Spleen (tissue), 11 donors: ENCODE data around the gene LPP. TPM values are rescaled to one million over a fixed set of nuclear protein-coding genes. Genes with fewer than 3 reads are reported as not detected.

Experiments used
- DNase-seq: peaks from one replicate; pipeline ENCODE4 v3.0.0-alpha.2; 2020
- H3K27ac ChIP-seq, 8 donors: fragments of 200-600 bp; sonication (generic) in 7 of 8; 1 replicate in 4 of 8; 2 replicates in 4 of 8; pipeline versions ENCODE4 v1.5.0 to v1.8.0; 2016 to 2021; ENCODE audit warnings: inconsistent platforms in 4 of 8, mild to moderate bottlenecking in 4 of 8, moderate library complexity in 1 of 8
- H3K27me3 ChIP-seq, 7 donors: fragments of 200-600 bp; sonication (generic) in 6 of 7; replicated peaks in 1 of 7; 1 replicate in 4 of 7; 2 replicates in 3 of 7; pipeline versions ENCODE4 v1.5.0 to v1.8.0; 2016 to 2021; ENCODE audit warnings: inconsistent platforms in 3 of 7, mild to moderate bottlenecking in 1 of 7
- H3K36me3 ChIP-seq, 6 donors: fragments of 200-600 bp; sonication (generic) in 5 of 6; 1 replicate in 4 of 6; 2 replicates in 2 of 6; pipeline versions ENCODE4 v1.5.0 to v1.8.0; 2016 to 2021; ENCODE audit warnings: inconsistent platforms in 2 of 6
- H3K4me1 ChIP-seq, 6 donors: fragments of 200-600 bp; sonication (generic) in 5 of 6; 1 replicate in 3 of 6; 2 replicates in 3 of 6; pipeline versions ENCODE4 v1.5.0 to v1.8.0; 2016 to 2021; ENCODE audit warnings: inconsistent platforms in 3 of 6
- H3K4me3 ChIP-seq, 8 donors: fragments of 200-600 bp; sonication (generic) in 7 of 8; 1 replicate in 4 of 8; 2 replicates in 4 of 8; pipeline versions ENCODE4 v1.5.0 to v1.8.0; 2016 to 2021; ENCODE audit warnings: inconsistent platforms in 4 of 8, mild to moderate bottlenecking in 4 of 8, moderate library complexity in 2 of 8
- H3K9me3 ChIP-seq, 8 donors: fragments of 200-600 bp; sonication (generic) in 7 of 8; 1 replicate in 4 of 8; 2 replicates in 4 of 8; pipeline versions ENCODE4 v1.5.0 to v1.8.0; 2016 to 2021; ENCODE audit warnings: inconsistent platforms in 4 of 8
- POLR2A ChIP-seq, 3 donors: fragments of 450-650 bp; IDR thresholded peaks; one replicate each; pipeline ENCODE4 v1.5.1; 2017; ENCODE audit warnings: antibody characterized with exemption in 3 of 3, mild to moderate bottlenecking in 1 of 3
- POLR2AphosphoS5 ChIP-seq, 3 donors: sonication (generic); formaldehyde crosslinking; IDR thresholded peaks; one replicate each; pipeline ENCODE4 v1.5.1; 2017; ENCODE audit warnings: antibody characterized with exemption in 3 of 3
- WGBS, 5 donors: extraction: QIAGEN DNeasy Blood & Tissue Kit in 3 of 5; methylation state at CpG; one replicate each; pipeline versions ENCODE4 v1.1.5 to v1.1.7; 2013 to 2018; 5-methylcytosine and 5-hydroxymethylcytosine counted together
- intact Hi-C: fragments of 100-400 bp; cut with DNase I; formaldehyde crosslinking; loops from one replicate; pipeline ENCODE4 v1.15.0; 2023; ENCODE audit warnings: low total_unique reads
- polyA plus RNA-seq, 3 donors: library from polyadenylated mRNA; stranded (reverse); fragments of 200-250 nt; gene quantifications; one replicate each; pipeline ENCODE4 v1.2.1, GENCODE V29; 2013
- total RNA-seq, 7 donors: library from RNA; depleted of rRNA in 3 of 7; stranded (reverse); fragments of >200 nt in 3 of 7; fragmentation: NEBNext Ultra II Directional in 4 of 7; extraction: Animal tissue kit (Norgen Biotek cat#: 25700) in 4 of 7; gene quantifications; one replicate each; pipeline versions ENCODE4 v1.1.0 to v1.2.1, GENCODE V29; 2016 to 2021
- TF ChIP-seq, protein P1 (sequence below), 11 experiments: fragments of 200-600 bp in 7 of 11; fragments of 450-650 bp in 4 of 11; sonication (generic) in 4 of 11; IDR thresholded peaks in 8 of 11; conservative IDR thresholded peaks in 3 of 11; 1 replicate in 7 of 11; 2 replicates in 4 of 11; pipeline versions ENCODE4 v1.4.0 to v1.8.0; 2016 to 2021; ENCODE audit warnings: antibody characterized with exemption in 11 of 11, inconsistent platforms in 4 of 11, mild to moderate bottlenecking in 1 of 11
- donor health status: healthy with polysubstance abuse.
- donor health status: DM: no; HTN: no; CAD: no; lungs with moderate emphysema.
- donor health status: DM: no; HTN: no; CAD: no.
- donor health status: Bipolar disorder and iron deficiency.
- donor health status: healthy.
- donor health status: DM: no; HTN: no; CAD: no.
- donor health status: DM: yes; HTN: yes; CAD: no.

Gene LPP
- total and polyA plus RNA-seq, 10 donors, result 2.4 to 270 (median 156) TPM

DNA sequence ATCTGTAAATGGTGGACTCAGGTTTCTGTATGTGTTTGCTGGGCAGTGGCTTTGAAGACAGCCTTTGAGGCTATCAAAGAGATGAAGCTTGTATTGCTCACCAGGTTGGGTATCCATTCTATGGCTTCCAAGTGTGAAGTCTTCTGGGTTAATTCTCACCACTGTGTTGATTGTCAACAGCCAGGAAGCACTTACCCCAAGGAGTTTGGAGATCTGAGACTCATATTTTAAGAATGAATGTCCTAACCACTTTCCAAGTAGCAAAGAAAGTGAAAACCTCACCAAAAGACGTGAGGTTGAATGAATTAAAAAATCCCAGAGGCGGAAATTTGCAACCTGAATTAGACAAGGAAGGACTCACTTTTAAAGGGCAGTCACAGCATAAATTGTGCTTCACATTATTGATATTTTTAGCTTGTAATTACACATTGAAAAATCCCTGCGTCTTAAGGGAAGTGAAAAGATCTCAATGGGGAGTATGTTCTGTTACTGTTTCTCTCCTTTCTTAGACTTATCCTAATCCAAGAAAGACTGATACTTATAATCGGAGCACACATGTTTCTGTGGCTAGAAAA lies 713.8 kb downstream of the LPP start:
- 84 to 90% (median 85%) methylated on average over 4 of the region's 4 CpGs for WGBS, 5 donors
- intact Hi-C loops, result no loop called here
- H3K9me3 ChIP-seq, result no peaks in the 10 kb centered on the region
- H3K4me3 ChIP-seq, result no peak overlapping the region
- H3K36me3 ChIP-seq, result peaks cover 0 to 32% (median 11%) of the 10 kb centered on the region in 6 donors
- H3K27ac ChIP-seq, result no peak overlapping the region
- no peak for DNase-seq
- no peaks in the 10 kb centered on the region for H3K4me1 ChIP-seq
- no peaks in the 10 kb centered on the region for H3K27me3 ChIP-seq
- TF ChIP-seq POLR2AphosphoS5 (IDR thresholded peaks at IDR 0.05) (no peak), POLR2A (IDR thresholded peaks at IDR 0.05) (no peak)
- TF ChIP-seq, protein P1, sequence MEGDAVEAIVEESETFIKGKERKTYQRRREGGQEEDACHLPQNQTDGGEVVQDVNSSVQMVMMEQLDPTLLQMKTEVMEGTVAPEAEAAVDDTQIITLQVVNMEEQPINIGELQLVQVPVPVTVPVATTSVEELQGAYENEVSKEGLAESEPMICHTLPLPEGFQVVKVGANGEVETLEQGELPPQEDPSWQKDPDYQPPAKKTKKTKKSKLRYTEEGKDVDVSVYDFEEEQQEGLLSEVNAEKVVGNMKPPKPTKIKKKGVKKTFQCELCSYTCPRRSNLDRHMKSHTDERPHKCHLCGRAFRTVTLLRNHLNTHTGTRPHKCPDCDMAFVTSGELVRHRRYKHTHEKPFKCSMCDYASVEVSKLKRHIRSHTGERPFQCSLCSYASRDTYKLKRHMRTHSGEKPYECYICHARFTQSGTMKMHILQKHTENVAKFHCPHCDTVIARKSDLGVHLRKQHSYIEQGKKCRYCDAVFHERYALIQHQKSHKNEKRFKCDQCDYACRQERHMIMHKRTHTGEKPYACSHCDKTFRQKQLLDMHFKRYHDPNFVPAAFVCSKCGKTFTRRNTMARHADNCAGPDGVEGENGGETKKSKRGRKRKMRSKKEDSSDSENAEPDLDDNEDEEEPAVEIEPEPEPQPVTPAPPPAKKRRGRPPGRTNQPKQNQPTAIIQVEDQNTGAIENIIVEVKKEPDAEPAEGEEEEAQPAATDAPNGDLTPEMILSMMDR (IDR thresholded peaks at IDR 0.05 in 8 of 11, conservative IDR thresholded peaks at IDR 0.05 in 3 of 11), result no peak

DNA sequence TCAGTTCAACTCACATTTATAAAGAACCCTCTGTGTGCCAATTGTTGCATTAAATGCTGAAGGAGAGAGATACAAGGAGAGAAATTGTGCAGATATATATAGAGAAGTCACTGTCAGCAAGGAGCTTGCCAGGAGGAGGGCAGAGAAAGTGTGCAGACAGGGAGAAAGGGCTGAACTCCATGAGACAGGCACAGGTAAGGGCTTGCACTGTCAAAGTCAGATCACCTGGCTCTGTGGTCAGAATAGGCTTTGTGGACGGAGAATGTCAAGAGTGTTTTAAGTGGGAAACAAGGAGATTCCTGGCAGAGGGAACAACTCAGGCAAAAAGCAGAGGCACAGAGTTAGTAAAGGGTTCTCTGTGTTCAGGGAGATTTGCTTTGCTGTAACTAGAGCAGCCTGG lies 714.8 kb downstream of the LPP start:
- intact Hi-C loops, result no loop called here
- no peaks in the 10 kb centered on the region for H3K4me1 ChIP-seq
- 87 to 100% (median 96%) methylated on average over 1 of the region's 1 CpG for WGBS, 5 donors
- no peak for DNase-seq
- no peak overlapping the region for H3K4me3 ChIP-seq
- no peak overlapping the region for H3K27ac ChIP-seq
- no peak for TF ChIP-seq POLR2A (IDR thresholded peaks at IDR 0.05)
- no peak for TF ChIP-seq POLR2AphosphoS5 (IDR thresholded peaks at IDR 0.05)
- TF ChIP-seq, protein P1 (IDR thresholded peaks at IDR 0.05 in 8 of 11, conservative IDR thresholded peaks at IDR 0.05 in 3 of 11), result no peak
- peaks cover 0 to 42% (median 18%) of the 10 kb centered on the region in 6 donors for H3K36me3 ChIP-seq
- no peaks in the 10 kb centered on the region for H3K27me3 ChIP-seq
- no peaks in the 10 kb centered on the region for H3K9me3 ChIP-seq

DNA sequence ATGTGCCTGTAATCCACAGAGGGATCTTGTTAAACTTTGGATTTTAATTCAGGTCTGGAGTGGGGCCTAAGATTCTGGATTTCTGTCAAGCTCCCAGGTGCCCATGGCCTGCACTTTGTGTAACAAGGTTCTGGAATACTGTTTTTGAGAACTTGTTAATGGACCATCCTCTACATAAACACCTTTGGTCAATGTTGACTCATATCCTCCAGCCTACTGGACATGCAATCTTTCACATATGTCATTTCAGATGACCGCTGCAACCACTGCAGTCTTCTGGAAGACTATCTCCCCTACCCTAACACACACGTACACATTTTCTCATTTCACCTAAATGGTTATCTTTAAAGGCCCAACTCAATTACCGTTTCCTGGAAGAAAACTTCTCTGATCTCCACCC lies 715.7 kb downstream of the LPP start:
- Histone ChIP-seq H3K4me3 (no peak overlapping the region), H3K9me3 (no peaks in the 10 kb centered on the region), H3K36me3 (peaks cover 0 to 50% (median 26%) of the 10 kb centered on the region in 6 donors), H3K4me1 (no peaks in the 10 kb centered on the region), H3K27me3 (no peaks in the 10 kb centered on the region), H3K27ac (no peak overlapping the region)
- intact Hi-C loops, result no loop called here
- TF ChIP-seq POLR2A (IDR thresholded peaks at IDR 0.05), result no peak
- TF ChIP-seq, protein P1 (IDR thresholded peaks at IDR 0.05 in 8 of 11, conservative IDR thresholded peaks at IDR 0.05 in 3 of 11), result no peak
- TF ChIP-seq POLR2AphosphoS5 (IDR thresholded peaks at IDR 0.05), result no peak
- no peak for DNase-seq
- 91 to 97% (median 92%) methylated on average over 3 of the region's 3 CpGs for WGBS, 5 donors

DNA sequence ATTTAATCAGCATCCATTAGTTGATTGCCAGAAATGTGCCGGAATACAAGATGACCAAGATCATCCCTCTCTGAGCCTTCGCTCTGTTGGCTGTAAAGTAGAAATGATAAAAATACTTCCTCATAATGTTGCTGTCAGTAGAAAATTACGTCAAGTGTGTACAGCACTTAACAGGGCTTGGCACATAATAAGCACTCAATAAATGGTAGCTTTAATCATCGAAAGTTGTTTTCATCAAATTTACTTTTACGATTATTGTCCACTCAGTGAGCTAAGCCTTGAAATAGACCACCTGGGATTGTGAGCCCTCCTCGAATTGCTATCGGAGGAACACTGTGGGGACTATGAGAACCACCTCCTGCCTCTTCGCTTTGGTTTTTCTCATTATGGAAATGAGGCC lies 716.5 kb downstream of the LPP start:
- intact Hi-C loops, result no loop called here
- no peak for DNase-seq
- H3K4me1 ChIP-seq, result no peaks in the 10 kb centered on the region
- H3K27me3 ChIP-seq, result no peaks in the 10 kb centered on the region
- H3K9me3 ChIP-seq, result no peaks in the 10 kb centered on the region
- no peak for TF ChIP-seq POLR2A (IDR thresholded peaks at IDR 0.05)
- no peak overlapping the region for H3K27ac ChIP-seq
- H3K36me3 ChIP-seq, result peaks cover 0 to 58% (median 31%) of the 10 kb centered on the region in 6 donors
- H3K4me3 ChIP-seq, result no peak overlapping the region
- 89 to 96% (median 94%) methylated on average over 8 of the region's 8 CpGs for WGBS, 5 donors
